HFFc6 (cell line): ENCODE data around the gene KCNB1. TPM values are rescaled to one million over a fixed set of nuclear protein-coding genes. Genes with fewer than 3 reads are reported as not detected.

Source experiments
- DNase-seq: peaks from one replicate; pipeline ENCODE4 v3.0.0-alpha.2; 2018
- H3K27ac Mint-ChIP-seq: 2 replicates; pipeline ENCODE4 v1.8.0; 2020; ENCODE audit warnings: mild to moderate bottlenecking, mixed read lengths
- H3K27me3 Mint-ChIP-seq: 2 replicates; pipeline ENCODE4 v1.8.0; 2021; ENCODE audit warnings: mild to moderate bottlenecking, moderate library complexity, mixed read lengths; ENCODE audit not compliant: insufficient read depth
- H3K36me3 Mint-ChIP-seq: 2 replicates; pipeline ENCODE4 v1.8.0; 2021; ENCODE audit warnings: low read depth, mixed read lengths
- H3K4me1 Mint-ChIP-seq: 2 replicates; pipeline ENCODE4 v1.8.0; 2020; ENCODE audit warnings: low read depth, mixed read lengths
- H3K4me3 Mint-ChIP-seq: 2 replicates; pipeline ENCODE4 v1.8.0; 2020; ENCODE audit warnings: mild to moderate bottlenecking, moderate library complexity, mixed read lengths
- H3K9me3 Mint-ChIP-seq: 2 replicates; pipeline ENCODE4 v1.8.0; 2020; ENCODE audit warnings: mild to moderate bottlenecking, mixed read lengths
- total RNA-seq, 6 experiments: library from RNA; stranded (reverse); fragmentation: NEBNext Ultra II Directional; extraction: Animal tissue kit (Norgen Biotek cat#: 25700); gene quantifications; 2 replicates in 1 of 6; 3 replicates in 5 of 6; pipeline ENCODE4 v1.2.3, GENCODE V29; 2021
- TF ChIP-seq, protein P1 (sequence below): fragments of 200-600 bp; sonication (generic); IDR thresholded peaks from 2 replicates; pipeline ENCODE4 v1.5.0; 2021; ENCODE audit warnings: antibody characterized with exemption, mild to moderate bottlenecking

The KCNB1 gene
- total RNA-seq, 6 experiments from 2014 or later, result 0.05 to 1.2 (median 0.20) TPM

DNA sequence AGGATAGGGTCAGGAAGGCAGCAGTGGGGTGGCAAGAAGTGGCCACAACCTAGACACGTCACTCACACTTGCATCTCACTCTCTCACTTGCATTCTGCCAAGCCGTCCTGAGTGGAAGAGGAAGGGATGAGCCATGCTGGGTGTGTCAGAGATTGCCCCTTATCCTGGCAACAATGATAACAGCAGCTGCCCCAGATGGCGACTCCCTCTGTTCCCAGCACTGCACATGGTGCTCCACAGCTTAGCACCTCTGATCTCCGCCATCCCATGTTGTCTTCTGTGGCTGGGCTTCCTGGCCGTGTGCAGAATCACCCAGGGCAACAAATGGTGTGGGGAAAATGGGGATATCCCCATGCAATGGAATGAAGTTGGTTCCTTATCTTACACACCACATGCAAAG is 11.1 kb downstream of the KCNB1 start:
- TF ChIP-seq, protein P1, sequence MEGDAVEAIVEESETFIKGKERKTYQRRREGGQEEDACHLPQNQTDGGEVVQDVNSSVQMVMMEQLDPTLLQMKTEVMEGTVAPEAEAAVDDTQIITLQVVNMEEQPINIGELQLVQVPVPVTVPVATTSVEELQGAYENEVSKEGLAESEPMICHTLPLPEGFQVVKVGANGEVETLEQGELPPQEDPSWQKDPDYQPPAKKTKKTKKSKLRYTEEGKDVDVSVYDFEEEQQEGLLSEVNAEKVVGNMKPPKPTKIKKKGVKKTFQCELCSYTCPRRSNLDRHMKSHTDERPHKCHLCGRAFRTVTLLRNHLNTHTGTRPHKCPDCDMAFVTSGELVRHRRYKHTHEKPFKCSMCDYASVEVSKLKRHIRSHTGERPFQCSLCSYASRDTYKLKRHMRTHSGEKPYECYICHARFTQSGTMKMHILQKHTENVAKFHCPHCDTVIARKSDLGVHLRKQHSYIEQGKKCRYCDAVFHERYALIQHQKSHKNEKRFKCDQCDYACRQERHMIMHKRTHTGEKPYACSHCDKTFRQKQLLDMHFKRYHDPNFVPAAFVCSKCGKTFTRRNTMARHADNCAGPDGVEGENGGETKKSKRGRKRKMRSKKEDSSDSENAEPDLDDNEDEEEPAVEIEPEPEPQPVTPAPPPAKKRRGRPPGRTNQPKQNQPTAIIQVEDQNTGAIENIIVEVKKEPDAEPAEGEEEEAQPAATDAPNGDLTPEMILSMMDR, result no peak
- DNase-seq, result no peak
- Mint-ChIP-seq H3K27ac (no peak overlapping the region), H3K27me3 (peaks cover 39% of the 10 kb centered on the region), H3K4me3 (no peak overlapping the region), H3K9me3 (no peaks in the 10 kb centered on the region), H3K36me3 (no peaks in the 10 kb centered on the region), H3K4me1 (no peaks in the 10 kb centered on the region)

- no peak for DNase-seq
- Mint-ChIP-seq H3K27ac (no peak overlapping the region), H3K4me3 (no peak overlapping the region), H3K4me1 (no peaks in the 10 kb centered on the region), H3K9me3 (no peaks in the 10 kb centered on the region), H3K27me3 (peaks cover 39% of the 10 kb centered on the region), H3K36me3 (no peaks in the 10 kb centered on the region)
- TF ChIP-seq, protein P1, result no peak
Measured at GRCh38 chr20:49470922-49471321, 11.5 kb downstream of the KCNB1 start.

- Mint-ChIP-seq H3K27ac (no peak overlapping the region), H3K4me3 (no peak overlapping the region), H3K36me3 (no peaks in the 10 kb centered on the region), H3K27me3 (peaks cover 46% of the 10 kb centered on the region), H3K9me3 (no peaks in the 10 kb centered on the region), H3K4me1 (no peaks in the 10 kb centered on the region)
- no peak for DNase-seq
- TF ChIP-seq, protein P1, result no peak
Measured at GRCh38 chr20:49469060-49469459, 13.4 kb downstream of the KCNB1 start.

DNA sequence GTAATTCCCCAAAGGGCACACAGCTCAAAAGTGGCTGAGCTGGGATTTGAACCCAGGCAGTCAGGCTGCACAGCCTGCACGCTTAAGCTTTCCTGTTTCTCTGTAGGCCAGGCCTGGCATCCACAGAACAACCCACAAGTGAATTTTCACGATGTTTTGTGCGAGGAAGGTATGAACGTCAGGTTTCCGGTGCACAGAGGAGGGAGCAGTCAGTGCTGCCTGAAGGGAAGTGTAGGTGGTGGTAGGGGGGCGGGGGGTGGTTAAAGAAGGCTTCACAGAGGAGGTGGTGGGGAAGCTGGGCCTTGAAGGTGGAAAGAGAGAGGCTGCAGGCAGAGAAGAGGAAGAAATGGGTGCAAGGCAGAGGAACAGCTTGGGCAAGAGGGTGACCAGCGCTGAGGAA is 14.1 kb downstream of the KCNB1 start:
- no peaks in the 10 kb centered on the region for H3K9me3 Mint-ChIP-seq
- H3K27ac Mint-ChIP-seq, result no peak overlapping the region

DNA sequence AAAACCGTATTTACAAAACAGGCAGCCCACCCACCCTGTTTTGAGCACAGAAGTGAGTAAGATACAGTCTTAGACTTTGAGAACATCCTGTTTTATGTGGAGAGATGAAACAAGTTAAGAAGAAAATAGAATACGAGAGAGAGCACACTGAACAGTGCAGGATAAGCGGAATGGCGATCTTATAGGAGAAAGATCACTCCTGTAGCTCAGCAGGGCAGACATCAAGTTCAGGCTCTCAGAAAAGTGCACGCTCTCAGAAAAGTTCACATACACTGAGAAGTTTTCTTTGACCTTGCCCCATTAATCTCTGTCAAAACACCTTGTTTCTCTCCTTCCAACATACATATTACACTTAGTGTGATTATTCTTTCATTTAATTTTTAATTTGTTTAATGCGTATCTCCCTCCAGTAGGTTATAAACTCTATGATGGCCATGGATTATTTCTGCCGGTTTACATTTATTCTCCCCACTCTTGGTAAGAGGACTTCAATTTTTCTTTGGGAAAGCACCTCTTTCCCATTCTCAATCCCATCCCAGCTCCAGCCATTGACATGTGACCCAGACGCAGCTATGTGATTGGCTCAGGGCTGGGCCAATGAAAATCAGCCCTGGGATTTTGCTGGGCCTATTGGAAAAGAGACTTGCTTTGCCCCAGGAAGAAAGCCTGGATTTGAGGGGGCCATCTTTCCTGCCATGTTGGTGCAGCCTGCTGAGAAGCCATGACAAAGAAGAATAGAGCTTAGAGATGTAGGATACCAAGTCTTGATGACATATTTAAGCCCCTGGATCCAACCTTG is 16.2 kb downstream of the KCNB1 start:
- H3K4me3 Mint-ChIP-seq, result no peak overlapping the region
- TF ChIP-seq, protein P1, result no peak
- no peak overlapping the region for H3K27ac Mint-ChIP-seq
- peaks cover 64% of the 10 kb centered on the region for H3K27me3 Mint-ChIP-seq
- no peak for DNase-seq
- H3K36me3 Mint-ChIP-seq, result no peaks in the 10 kb centered on the region
- H3K4me1 Mint-ChIP-seq, result no peaks in the 10 kb centered on the region
- H3K9me3 Mint-ChIP-seq, result no peaks in the 10 kb centered on the region

More for the DNA sequence above, 14.1 kb downstream of the KCNB1 start:
- Mint-ChIP-seq H3K4me3 (no peak overlapping the region), H3K4me1 (no peaks in the 10 kb centered on the region), H3K36me3 (no peaks in the 10 kb centered on the region), H3K27me3 (peaks cover 50% of the 10 kb centered on the region)
- TF ChIP-seq, protein P1, result no peak
- DNase-seq, result no peak
